ENCODE results near the gene HNRNPF. TPM values are rescaled to one million over a fixed set of nuclear protein-coding genes. Genes with fewer than 3 reads are reported as not detected.

HNRNPF gene
- total and polyA plus RNA-seq, 2 of the 8 experiments (the other 6 are each of a cell fraction or from before 2014, with no cell fraction given): 209 to 389 TPM

DNA sequence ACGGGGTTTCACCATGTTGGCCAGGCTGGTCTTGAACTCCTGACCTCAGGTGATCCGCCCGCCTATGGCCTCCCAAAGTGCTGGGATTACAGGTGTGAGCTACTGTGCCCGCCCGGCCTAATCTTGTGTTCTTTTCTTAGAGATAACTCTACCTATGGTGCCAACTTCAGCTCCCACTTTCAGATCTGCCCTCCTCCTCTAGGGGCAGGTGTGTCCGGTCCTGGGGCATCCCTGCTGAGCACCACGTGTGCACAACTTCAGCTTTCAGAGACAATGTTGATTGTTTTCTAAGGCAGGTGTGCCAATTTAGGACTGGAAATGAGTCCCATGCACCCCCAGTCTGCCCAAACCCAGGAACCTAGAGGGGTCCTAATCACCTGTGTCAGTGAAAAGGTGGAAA lies 56.0 kb downstream of the HNRNPF start:
- no peak for TF ChIP-seq POU5F1 (IDR thresholded peaks at IDR 0.05; ENCODE audit: low read depth, low read length)
- TF ChIP-seq, protein P1, sequence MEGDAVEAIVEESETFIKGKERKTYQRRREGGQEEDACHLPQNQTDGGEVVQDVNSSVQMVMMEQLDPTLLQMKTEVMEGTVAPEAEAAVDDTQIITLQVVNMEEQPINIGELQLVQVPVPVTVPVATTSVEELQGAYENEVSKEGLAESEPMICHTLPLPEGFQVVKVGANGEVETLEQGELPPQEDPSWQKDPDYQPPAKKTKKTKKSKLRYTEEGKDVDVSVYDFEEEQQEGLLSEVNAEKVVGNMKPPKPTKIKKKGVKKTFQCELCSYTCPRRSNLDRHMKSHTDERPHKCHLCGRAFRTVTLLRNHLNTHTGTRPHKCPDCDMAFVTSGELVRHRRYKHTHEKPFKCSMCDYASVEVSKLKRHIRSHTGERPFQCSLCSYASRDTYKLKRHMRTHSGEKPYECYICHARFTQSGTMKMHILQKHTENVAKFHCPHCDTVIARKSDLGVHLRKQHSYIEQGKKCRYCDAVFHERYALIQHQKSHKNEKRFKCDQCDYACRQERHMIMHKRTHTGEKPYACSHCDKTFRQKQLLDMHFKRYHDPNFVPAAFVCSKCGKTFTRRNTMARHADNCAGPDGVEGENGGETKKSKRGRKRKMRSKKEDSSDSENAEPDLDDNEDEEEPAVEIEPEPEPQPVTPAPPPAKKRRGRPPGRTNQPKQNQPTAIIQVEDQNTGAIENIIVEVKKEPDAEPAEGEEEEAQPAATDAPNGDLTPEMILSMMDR (IDR thresholded peaks at IDR 0.05; ENCODE audit: control extremely low read depth in 1 of 3, insufficient read depth in 1 of 3, low read depth in 1 of 3, low read length in 3 of 3): peak in 1 of 3 experiments; percentile 38; a peak in 1 of 4 replicates
- no peak for TF ChIP-seq EZH2 (IDR thresholded peaks at IDR 0.05; ENCODE audit: low read depth, low read length, severe bottlenecking)
- TF ChIP-seq, protein P2, sequence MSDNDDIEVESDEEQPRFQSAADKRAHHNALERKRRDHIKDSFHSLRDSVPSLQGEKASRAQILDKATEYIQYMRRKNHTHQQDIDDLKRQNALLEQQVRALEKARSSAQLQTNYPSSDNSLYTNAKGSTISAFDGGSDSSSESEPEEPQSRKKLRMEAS (IDR thresholded peaks at IDR 0.05): peak; percentile 40; the same call in 1 of the 2 replicates
- TF ChIP-seq TCF12 (IDR thresholded peaks at IDR 0.05; ENCODE audit: low read depth, low read length): peak; percentile 56; the same call in 1 of the 2 replicates
- no peak for TF ChIP-seq SP1 (IDR thresholded peaks at IDR 0.05; ENCODE audit: low read depth, low read length)
- Histone ChIP-seq H3K9me3 (ENCODE audit: insufficient read depth in 2 of 2, low read depth in 1 of 2, low read length in 1 of 2) (no peaks in the 10 kb centered on the region), H3K27me3 (replicated peaks in 1 of 4; ENCODE audit: control insufficient read depth in 3 of 4, extremely low read depth in 1 of 4, insufficient read depth in 3 of 4, low read length in 3 of 4) (no peaks in the 10 kb centered on the region), H3K14ac (ENCODE audit: insufficient read length) (no peak overlapping the region), H3K4me2 (ENCODE audit: insufficient read depth in 1 of 2, low read depth in 2 of 2, low read length in 2 of 2) (no peak overlapping the region), H3K9ac (replicated peaks in 1 of 4; ENCODE audit: extremely low read depth in 1 of 4, low read depth in 3 of 4, low read length in 3 of 4) (no peak overlapping the region), H3K36me3 (ENCODE audit: control insufficient read depth in 2 of 4, insufficient read depth in 4 of 4, low read length in 3 of 4) (no peaks in the 10 kb centered on the region), H3K23me2 (ENCODE audit: low read depth, low read length) (no peaks in the 10 kb centered on the region), H2BK12ac (ENCODE audit: low read depth, low read length) (no peak overlapping the region), H2BK5ac (ENCODE audit: low read depth, low read length) (no peak overlapping the region), H3K27ac (ENCODE audit: low read depth, low read length) (no peak overlapping the region), H2AK5ac (ENCODE audit: low read depth, low read length) (no peak overlapping the region), H3K79me2 (ENCODE audit: control insufficient read depth in 1 of 2, insufficient read depth in 2 of 2, low read length in 2 of 2) (no peaks in the 10 kb centered on the region), H2BK20ac (ENCODE audit: low read length) (no peak overlapping the region), H3K18ac (ENCODE audit: extremely low read depth, low read length) (no peak overlapping the region; the same call in 1 of the 2 replicates), H4K8ac (ENCODE audit: extremely low read depth, insufficient read depth, low read length) (no peak overlapping the region), H3K4me1 (replicated peaks in 1 of 4; ENCODE audit: control insufficient read depth in 3 of 4, insufficient read depth in 4 of 4, low read length in 3 of 4) (peaks cover 0 to 12% (median 6%) of the 10 kb centered on the region in 4 experiments; a peak in 4 of 7 replicates), H3K23ac (ENCODE audit: insufficient read length) (no peak overlapping the region), H4K20me1 (replicated peaks in 1 of 2; ENCODE audit: control insufficient read depth in 1 of 2, insufficient read depth in 2 of 2, low read length in 2 of 2) (no peaks in the 10 kb centered on the region), H4K5ac (ENCODE audit: insufficient read length, low read depth, low read length) (peak overlapping the region; percentile 31), H2BK120ac (replicated peaks; ENCODE audit: low read depth, low read length) (peak overlapping the region; percentile 33), H2BK15ac (ENCODE audit: low read length) (no peak overlapping the region), H3K4me3 (ENCODE audit: extremely low read depth in 1 of 4, insufficient read depth in 2 of 4, low read depth in 3 of 4, low read length in 4 of 4) (no peak overlapping the region), H2AFZ (ENCODE audit: low read length) (no peak overlapping the region), H3K56ac (replicated peaks; ENCODE audit: insufficient read length, low read depth, low read length) (no peak overlapping the region), H3K79me1 (ENCODE audit: low read depth, low read length) (no peaks in the 10 kb centered on the region), H3K4ac (replicated peaks; ENCODE audit: insufficient read length, low read depth, low read length) (peak overlapping the region; percentile 78), H4K91ac (replicated peaks; ENCODE audit: insufficient read length, low read length) (peak overlapping the region; percentile 74)
- WGBS, 2 experiments (ENCODE audit: extremely low coverage in 1 of 2, insufficient coverage in 1 of 2, insufficient read length in 1 of 2, insufficient replicate concordance in 2 of 2, low coverage in 1 of 2, low lambda C conversion rate in 2 of 2, missing lambda C conversion rate in 1 of 2): 66% methylated on average over 7 of the region's 7 CpGs; no CpG with 5 or more reads in 1 of the 2 experiments
- POLR2A ChIA-PET (ENCODE audit: partially characterized antibody): interaction anchor here (0.6 to 1.2 kb wide), 3 partner anchors 41 to 51 kb away, joined by 3 to 4 read pairs (median 3); no protein-coding TSS in a partner anchor
- FAIRE-seq (no peak), DNase-seq (ENCODE audit: low read depth in 1 of 2, low spot score in 2 of 2) (no peak)
- CTCF ChIA-PET (ENCODE audit: partially characterized antibody): interaction anchor here (0.8 to 5.3 kb wide), 11 partner anchors 13 to 320 kb away, joined by 3 to 29 read pairs (median 4); no protein-coding TSS in a partner anchor

Data from H1 (cell line).